ENCODE data around the gene CAPN9. TPM values are rescaled to one million over a fixed set of nuclear protein-coding genes. Genes with fewer than 3 reads are reported as not detected.

CAPN9 gene
- total RNA-seq, 1 donor from 2014 or later, result 8.7 TPM

- Mint-ChIP-seq H3K4me1 (ENCODE audit: low read depth) (peaks cover 26% of the 10 kb centered on the region), H3K27ac (peak overlapping the region; percentile 69), H3K36me3 (ENCODE audit: insufficient read depth) (peaks cover 5% of the 10 kb centered on the region), H3K27me3 (no peaks in the 10 kb centered on the region), H3K9me3 (ENCODE audit: low read depth) (peaks cover 9% of the 10 kb centered on the region), H3K4me3 (ENCODE audit: low read depth) (no peak overlapping the region)
- TF ChIP-seq, protein P1, sequence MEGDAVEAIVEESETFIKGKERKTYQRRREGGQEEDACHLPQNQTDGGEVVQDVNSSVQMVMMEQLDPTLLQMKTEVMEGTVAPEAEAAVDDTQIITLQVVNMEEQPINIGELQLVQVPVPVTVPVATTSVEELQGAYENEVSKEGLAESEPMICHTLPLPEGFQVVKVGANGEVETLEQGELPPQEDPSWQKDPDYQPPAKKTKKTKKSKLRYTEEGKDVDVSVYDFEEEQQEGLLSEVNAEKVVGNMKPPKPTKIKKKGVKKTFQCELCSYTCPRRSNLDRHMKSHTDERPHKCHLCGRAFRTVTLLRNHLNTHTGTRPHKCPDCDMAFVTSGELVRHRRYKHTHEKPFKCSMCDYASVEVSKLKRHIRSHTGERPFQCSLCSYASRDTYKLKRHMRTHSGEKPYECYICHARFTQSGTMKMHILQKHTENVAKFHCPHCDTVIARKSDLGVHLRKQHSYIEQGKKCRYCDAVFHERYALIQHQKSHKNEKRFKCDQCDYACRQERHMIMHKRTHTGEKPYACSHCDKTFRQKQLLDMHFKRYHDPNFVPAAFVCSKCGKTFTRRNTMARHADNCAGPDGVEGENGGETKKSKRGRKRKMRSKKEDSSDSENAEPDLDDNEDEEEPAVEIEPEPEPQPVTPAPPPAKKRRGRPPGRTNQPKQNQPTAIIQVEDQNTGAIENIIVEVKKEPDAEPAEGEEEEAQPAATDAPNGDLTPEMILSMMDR (IDR thresholded peaks at IDR 0.05; ENCODE audit: unreplicated experiment), result no peak
- no peak for DNase-seq (ENCODE audit: low spot score, unreplicated experiment)
Measured at GRCh38 chr1:230788561-230789275, 41.5 kb downstream of the CAPN9 start.

- H3K27me3 Mint-ChIP-seq, result no peaks in the 10 kb centered on the region
- TF ChIP-seq, protein P1 (IDR thresholded peaks at IDR 0.05; ENCODE audit: unreplicated experiment), result no peak
Measured at GRCh38 chr1:230790026-230790425, 42.8 kb downstream of the CAPN9 start.

DNA sequence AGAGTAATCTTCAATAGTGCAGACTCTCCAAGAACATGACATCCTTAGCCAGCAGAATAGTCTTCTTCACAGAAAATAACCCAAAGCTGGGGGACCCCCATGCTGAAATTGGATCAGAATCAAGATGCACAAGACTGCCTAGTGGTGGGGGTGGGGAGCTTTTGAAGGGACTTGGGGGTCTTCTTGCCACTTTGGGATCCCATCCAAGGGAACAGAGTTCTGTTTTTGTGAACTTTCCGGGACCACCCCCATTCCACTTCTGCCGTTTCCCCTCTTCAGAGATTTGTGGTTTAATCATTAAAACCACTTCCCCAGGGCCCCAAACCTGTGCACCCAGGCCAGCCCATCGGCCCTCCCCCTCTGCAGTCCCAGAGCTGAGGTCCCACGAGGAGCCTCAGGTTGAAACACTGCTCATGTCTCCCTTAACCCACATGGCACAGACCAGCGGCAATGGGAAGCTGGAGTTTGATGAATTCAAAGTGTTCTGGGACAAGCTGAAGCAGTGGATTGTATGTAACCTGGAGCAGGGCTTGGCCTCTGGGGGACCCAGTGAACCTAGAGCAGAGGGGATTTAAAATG lies 44.9 kb downstream of the CAPN9 start:
- Mint-ChIP-seq H3K27ac (no peak overlapping the region), H3K4me1 (ENCODE audit: low read depth) (peaks cover 21% of the 10 kb centered on the region), H3K9me3 (ENCODE audit: low read depth) (no peaks in the 10 kb centered on the region), H3K4me3 (ENCODE audit: low read depth) (no peak overlapping the region), H3K36me3 (ENCODE audit: insufficient read depth) (peaks cover 5% of the 10 kb centered on the region), H3K27me3 (no peaks in the 10 kb centered on the region)
- TF ChIP-seq, protein P1 (IDR thresholded peaks at IDR 0.05; ENCODE audit: unreplicated experiment), result no peak
- DNase-seq (ENCODE audit: low spot score, unreplicated experiment), result no peak

More at GRCh38 chr1:230790026-230790425, 42.8 kb downstream of the CAPN9 start:
- peaks cover 5% of the 10 kb centered on the region for H3K36me3 Mint-ChIP-seq (ENCODE audit: insufficient read depth)
- no peak for DNase-seq (ENCODE audit: low spot score, unreplicated experiment)
- peaks cover 5% of the 10 kb centered on the region for H3K9me3 Mint-ChIP-seq (ENCODE audit: low read depth)
- no peak overlapping the region for H3K4me3 Mint-ChIP-seq (ENCODE audit: low read depth)
- H3K4me1 Mint-ChIP-seq (ENCODE audit: low read depth), result peaks cover 32% of the 10 kb centered on the region
- no peak overlapping the region for H3K27ac Mint-ChIP-seq

DNA sequence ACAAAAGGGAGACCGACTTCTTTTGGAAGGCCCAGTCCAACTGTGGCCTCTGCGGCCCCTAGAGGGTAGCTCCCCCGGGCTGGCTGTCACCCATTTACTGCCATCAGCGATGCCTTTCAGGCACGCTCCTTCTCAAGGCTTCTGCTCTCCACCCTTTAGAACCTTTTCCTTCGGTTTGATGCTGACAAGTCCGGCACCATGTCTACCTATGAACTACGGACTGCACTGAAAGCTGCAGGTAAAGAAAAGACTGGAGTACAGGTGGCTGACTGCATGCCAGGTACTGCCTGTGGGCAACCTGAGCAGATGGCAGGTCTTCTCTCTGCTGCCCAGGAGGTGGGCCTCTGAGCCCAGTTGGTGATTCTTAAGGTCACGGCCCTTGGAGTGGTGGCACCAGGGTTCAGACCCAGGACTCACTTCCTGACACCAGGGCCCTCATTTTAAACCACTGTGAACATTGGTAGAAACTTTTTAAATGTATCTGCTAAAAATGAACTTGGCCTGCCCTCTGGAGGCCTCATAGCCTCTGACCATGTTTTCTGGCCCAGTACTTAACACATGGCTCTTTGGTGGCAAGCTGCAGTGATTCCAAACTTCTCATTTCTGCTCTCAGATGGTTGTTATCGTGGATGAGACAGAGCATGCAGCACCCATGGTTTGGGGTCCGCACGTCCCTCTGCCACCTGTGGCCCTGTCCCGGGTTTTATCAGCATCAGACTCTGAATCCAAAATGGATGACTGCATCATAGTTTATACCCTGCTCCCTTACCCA lies 45.7 kb downstream of the CAPN9 start:
- H3K27ac Mint-ChIP-seq, result no peak overlapping the region
- no peaks in the 10 kb centered on the region for H3K27me3 Mint-ChIP-seq
- no peaks in the 10 kb centered on the region for H3K9me3 Mint-ChIP-seq (ENCODE audit: low read depth)
- TF ChIP-seq, protein P1 (IDR thresholded peaks at IDR 0.05; ENCODE audit: unreplicated experiment), result peak; percentile 21
- no peak overlapping the region for H3K4me3 Mint-ChIP-seq (ENCODE audit: low read depth)
- H3K36me3 Mint-ChIP-seq (ENCODE audit: insufficient read depth), result peaks cover 5% of the 10 kb centered on the region
- no peak for DNase-seq (ENCODE audit: low spot score, unreplicated experiment)
- H3K4me1 Mint-ChIP-seq (ENCODE audit: low read depth), result peaks cover 19% of the 10 kb centered on the region

DNA sequence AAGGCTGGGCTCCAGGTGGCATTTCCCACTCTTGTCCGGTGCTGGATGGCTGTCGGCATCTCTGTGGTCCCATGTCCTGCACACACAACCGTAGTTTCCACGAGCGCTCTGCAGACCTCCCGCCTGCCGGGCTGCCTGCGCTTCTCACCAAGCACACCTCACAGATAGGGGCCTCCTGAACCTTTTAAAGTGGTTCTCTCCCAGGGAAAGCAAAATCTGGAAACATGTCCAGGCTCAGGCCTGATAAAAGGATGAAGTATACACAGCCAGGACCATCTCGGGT lies 46.2 kb downstream of the CAPN9 start:
- no peaks in the 10 kb centered on the region for H3K27me3 Mint-ChIP-seq
- no peak for DNase-seq (ENCODE audit: low spot score, unreplicated experiment)
- TF ChIP-seq, protein P1 (IDR thresholded peaks at IDR 0.05; ENCODE audit: unreplicated experiment), result no peak
- H3K36me3 Mint-ChIP-seq (ENCODE audit: insufficient read depth), result peaks cover 4% of the 10 kb centered on the region
- no peak overlapping the region for H3K27ac Mint-ChIP-seq
- no peak overlapping the region for H3K4me3 Mint-ChIP-seq (ENCODE audit: low read depth)
- peaks cover 17% of the 10 kb centered on the region for H3K4me1 Mint-ChIP-seq (ENCODE audit: low read depth)
- no peaks in the 10 kb centered on the region for H3K9me3 Mint-ChIP-seq (ENCODE audit: low read depth)
